Activated gamma-delta T cell treated with anti-CD3 and anti-CD28 coated beads, Interleukin-2, amount 50 U/mL, for 16 hours (primary cell): Measurements from ENCODE around the gene NHEJ1.

Source experiments
- DNase-seq: peaks from one replicate; pipeline ENCODE4 v3.0.0-alpha.2; 2020; ENCODE audit warnings: low read depth

The NHEJ1 gene

GRCh38 chr2:219029829-219030165 is 130.8 kb downstream of the NHEJ1 start:
- peak; percentile 57 for DNase-seq

- no peak for DNase-seq
Measured at GRCh38 chr2:219028996-219029828, 131.4 kb downstream of the NHEJ1 start.

- no peak for DNase-seq
Measured at GRCh38 chr2:219028141-219028540, 132.5 kb downstream of the NHEJ1 start.

- DNase-seq = no peak
Measured at GRCh38 chr2:219027511-219028055, 133.0 kb downstream of the NHEJ1 start.

GRCh38 chr2:219026946-219027345 is 133.7 kb downstream of the NHEJ1 start:
- DNase-seq = no peak

GRCh38 chr2:219025637-219026585 is 134.7 kb downstream of the NHEJ1 start:
- no peak for DNase-seq
